Esophagus (tissue), 2 donors: ENCODE data around the gene STX1A. TPM values are rescaled to one million over a fixed set of nuclear protein-coding genes. Genes with fewer than 3 reads are reported as not detected.
"Not testable (repeated sequence)": the region's sequence is repeated elsewhere in the genome, so short reads cannot be mapped to it uniquely, and the experiment has no call there.

ENCODE experiments used
- H3K27ac ChIP-seq, 2 donors: one replicate each; pipeline ENCODE4 v1.5.1; 2013; ENCODE audit warnings: low read depth in 2 of 2, mild to moderate bottlenecking in 2 of 2, inconsistent platforms in 1 of 2, low read length in 1 of 2, moderate library complexity in 1 of 2
- H3K27me3 ChIP-seq, 2 donors: one replicate each; pipeline ENCODE4 v1.6.1; 2013; ENCODE audit warnings: low read length in 2 of 2, control low read depth in 1 of 2, mild to moderate bottlenecking in 1 of 2; ENCODE audit not compliant: insufficient read depth in 2 of 2, control insufficient read depth in 1 of 2
- H3K36me3 ChIP-seq, 2 donors: one replicate each; pipeline ENCODE4 v1.6.1; 2013; ENCODE audit warnings: low read length in 1 of 2; ENCODE audit not compliant: control insufficient read depth in 2 of 2, insufficient read depth in 2 of 2
- H3K4me1 ChIP-seq, 2 donors: one replicate each; pipeline ENCODE4 v1.6.1; 2013; ENCODE audit warnings: low read length in 1 of 2; ENCODE audit not compliant: control insufficient read depth in 2 of 2, insufficient read depth in 2 of 2
- H3K4me3 ChIP-seq, 2 donors: one replicate each; pipeline ENCODE4 v1.5.1; 2013; ENCODE audit warnings: low read length in 2 of 2, mild to moderate bottlenecking in 2 of 2, low read depth in 1 of 2, moderate library complexity in 1 of 2
- H3K9me3 ChIP-seq, 2 donors: one replicate each; pipeline ENCODE4 v1.6.1; 2013; ENCODE audit warnings: mild to moderate bottlenecking in 2 of 2, low read depth in 1 of 2, low read length in 1 of 2, moderate library complexity in 1 of 2; ENCODE audit not compliant: control insufficient read depth in 2 of 2, insufficient read depth in 1 of 2
- WGBS, 2 donors: extraction: QIAGEN DNeasy Blood & Tissue Kit; methylation state at CpG; one replicate each; pipeline ENCODE4 v1.1.7; 2013; 5-methylcytosine and 5-hydroxymethylcytosine counted together
- polyA plus RNA-seq, 2 donors: library from polyadenylated mRNA; stranded (reverse); fragments of 200-250 nt; gene quantifications; one replicate each; pipeline ENCODE4 v1.2.3, GENCODE V29; 2013
- donor health status: healthy with polysubstance abuse.
- donor health status: Bipolar disorder and iron deficiency.

Gene STX1A
- polyA plus RNA-seq, 2 donors = 1.6 to 2.4 TPM

DNA sequence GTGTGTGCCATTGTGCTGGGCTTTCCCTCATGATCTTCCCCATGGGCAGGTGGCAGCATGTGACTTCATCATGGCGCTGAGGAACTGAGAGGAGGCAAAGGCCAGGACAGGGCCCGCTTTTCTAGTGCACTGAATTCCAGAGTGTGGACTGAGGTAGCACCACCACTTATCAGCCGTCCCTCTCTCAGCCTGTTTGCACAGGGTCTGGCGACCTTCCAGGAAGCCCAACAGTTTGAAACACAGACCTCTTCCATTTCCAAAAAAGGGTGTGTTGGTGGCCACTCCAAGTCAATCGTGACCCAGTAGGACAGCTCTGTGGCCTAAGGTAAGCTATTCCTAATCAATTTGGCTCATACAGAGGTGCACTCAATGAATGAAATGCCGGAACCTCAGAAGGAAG, 40.6 kb downstream of the STX1A start:
- H3K27ac ChIP-seq = no peak overlapping the region
- no peaks in the 10 kb centered on the region for H3K27me3 ChIP-seq
- no peak overlapping the region for H3K4me3 ChIP-seq
- WGBS, 2 donors = 81 to 85% methylated on average over 6 of the region's 6 CpGs
- H3K4me1 ChIP-seq = peaks cover 0 to 6% of the 10 kb centered on the region in 2 donors
- no peaks in the 10 kb centered on the region for H3K36me3 ChIP-seq
- H3K9me3 ChIP-seq = peaks cover 0 to 3% of the 10 kb centered on the region in 2 donors

DNA sequence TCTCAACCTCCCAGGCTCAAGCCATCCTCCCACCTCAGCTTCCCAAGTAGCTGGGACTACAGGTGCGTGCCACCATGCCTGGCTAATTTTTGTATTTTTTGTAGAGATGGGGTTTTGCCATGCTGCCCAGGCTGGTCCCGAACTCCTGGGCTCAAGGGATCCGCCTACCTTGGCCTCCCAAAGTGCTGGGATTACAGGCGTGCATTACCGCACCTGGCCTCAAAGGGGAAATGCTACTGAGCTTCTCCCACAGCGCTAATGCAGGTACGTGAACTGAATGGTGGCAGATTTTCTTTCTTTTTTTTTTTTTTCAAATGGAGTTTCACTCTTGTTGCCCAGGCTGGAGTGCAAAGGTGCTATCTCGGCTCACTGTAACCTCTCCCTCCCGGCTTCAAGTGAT, 43.4 kb downstream of the STX1A start:
- H3K4me3 ChIP-seq, H3K27ac ChIP-seq, H3K4me1 ChIP-seq, H3K27me3 ChIP-seq, H3K36me3 ChIP-seq, H3K9me3 ChIP-seq: not testable (repeated sequence)
- WGBS, 2 donors = 67 to 82% methylated on average over 9 of the region's 9 CpGs

DNA sequence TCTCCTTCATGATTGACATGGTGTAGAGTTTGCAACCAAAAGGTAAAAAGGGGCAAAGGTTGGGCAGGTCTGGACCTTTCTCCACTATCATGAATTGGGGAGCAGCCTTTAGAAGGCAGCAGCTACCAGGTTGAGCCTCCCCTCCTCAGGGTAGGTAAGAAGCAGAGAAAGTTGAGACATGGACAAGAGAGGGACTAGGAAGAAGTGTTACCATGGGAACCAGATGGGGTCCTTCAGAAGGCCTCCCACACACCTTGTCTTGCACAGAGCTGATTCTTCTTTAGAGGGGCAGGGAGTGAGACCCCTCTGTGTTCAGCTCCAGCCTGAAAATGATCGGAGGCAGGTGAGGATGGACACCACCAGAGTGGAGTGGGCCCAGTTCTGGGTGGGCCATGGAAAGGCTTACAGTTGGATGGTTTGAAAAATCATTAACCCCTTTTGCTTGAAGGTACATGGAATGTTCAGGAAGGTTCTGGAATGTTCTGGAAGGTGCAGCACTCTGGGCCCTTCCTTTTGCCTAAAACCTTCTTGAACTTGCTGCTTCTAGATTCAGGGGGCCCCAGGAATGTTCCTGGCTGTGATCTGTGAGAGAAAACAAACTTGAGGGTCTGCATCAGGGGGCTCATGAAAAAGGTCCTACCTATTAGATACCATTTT, 44.9 kb downstream of the STX1A start:
- Histone ChIP-seq H3K4me1 (no peaks in the 10 kb centered on the region), H3K4me3 (no peak overlapping the region), H3K9me3 (peaks cover 0 to 3% of the 10 kb centered on the region in 2 donors), H3K27me3 (no peaks in the 10 kb centered on the region), H3K36me3 (no peaks in the 10 kb centered on the region), H3K27ac (no peak overlapping the region)
- WGBS, 2 donors = 80 to 98% methylated on average over 1 of the region's 1 CpG

DNA sequence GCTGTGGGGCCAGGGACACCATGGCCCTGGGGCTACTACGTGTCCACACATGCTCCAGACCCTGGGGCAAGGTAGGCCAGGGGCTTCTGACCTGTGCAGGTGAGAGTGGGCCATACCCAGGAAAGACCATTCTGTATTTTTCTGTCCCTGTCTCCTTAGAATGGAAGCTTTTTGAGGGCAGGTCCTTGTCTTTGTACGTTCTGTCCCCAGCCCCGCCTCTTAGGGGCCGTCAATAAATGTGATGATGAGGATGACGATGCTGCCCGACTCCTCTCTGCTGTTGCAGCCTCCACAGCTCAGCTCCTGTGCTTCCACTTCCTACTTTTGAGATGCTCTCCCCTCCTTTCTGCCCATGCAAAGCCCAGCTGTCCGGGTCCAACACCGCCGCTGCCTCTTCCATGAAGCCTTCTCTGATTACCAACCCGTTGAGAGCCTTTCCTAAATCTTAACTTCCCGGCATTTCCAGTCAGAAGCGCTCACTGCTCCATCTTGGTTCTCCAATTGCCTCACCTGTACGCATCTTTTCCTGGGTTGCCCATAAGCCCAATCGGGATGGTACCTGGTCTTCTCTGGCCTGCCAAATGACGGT, 47.5 kb downstream of the STX1A start:
- Histone ChIP-seq H3K27me3 (no peaks in the 10 kb centered on the region), H3K4me1 (peaks cover 2% of the 10 kb centered on the region in 2 donors), H3K4me3 (no peak overlapping the region), H3K36me3 (no peaks in the 10 kb centered on the region), H3K27ac (no peak overlapping the region), H3K9me3 (no peaks in the 10 kb centered on the region)
- WGBS, 2 donors = 93% methylated on average over 15 of the region's 15 CpGs

DNA sequence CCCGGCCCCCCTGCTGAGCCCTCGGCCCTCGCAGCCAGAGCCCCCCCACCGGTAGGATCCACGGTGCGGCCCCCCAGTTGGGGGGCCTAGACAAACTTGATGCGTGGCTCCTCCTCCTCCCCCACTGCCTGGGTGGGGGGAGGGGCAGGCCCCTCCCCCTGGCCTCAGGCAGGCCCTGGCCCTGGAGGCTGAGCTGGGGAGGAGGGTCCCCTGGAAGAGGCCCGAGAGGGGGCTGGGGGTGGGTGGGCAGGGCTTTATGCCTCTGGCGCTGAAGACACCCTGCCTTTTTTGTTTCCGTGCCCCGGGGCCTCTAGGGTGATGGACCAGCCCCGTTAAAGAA, 48.2 kb downstream of the STX1A start:
- no peak overlapping the region for H3K27ac ChIP-seq
- H3K9me3 ChIP-seq = no peaks in the 10 kb centered on the region
- WGBS, 2 donors = 37 to 43% methylated on average over 11 to 12 of the region's 12 CpGs
- H3K4me3 ChIP-seq = no peak overlapping the region
- no peaks in the 10 kb centered on the region for H3K36me3 ChIP-seq
- no peaks in the 10 kb centered on the region for H3K27me3 ChIP-seq
- peaks cover 2% of the 10 kb centered on the region in 2 donors for H3K4me1 ChIP-seq

DNA sequence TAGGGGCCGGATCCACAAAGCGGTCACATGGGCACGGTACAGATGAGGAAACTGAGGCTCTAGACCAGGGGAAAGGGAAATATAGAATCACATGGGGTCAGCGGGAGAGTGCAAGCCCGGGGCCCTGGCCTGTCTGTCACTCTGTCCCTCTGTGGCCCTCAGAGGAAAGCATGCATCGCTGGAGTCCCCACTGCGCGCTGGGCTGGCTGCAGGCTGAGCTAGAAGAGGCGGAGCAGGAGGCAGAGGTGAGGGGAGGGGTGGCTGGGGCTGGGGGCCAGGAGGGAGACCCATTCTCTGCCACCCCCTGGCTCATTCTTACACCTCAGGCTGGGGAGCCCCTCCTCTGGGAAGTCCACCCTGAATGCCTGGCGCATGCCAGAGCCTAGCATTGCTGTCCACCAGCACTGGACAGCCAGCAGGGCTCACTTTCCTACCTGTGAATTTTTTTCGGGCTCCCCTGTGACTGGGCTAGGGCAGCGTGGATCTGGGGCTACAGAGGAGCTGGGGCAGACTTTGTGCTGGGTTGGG, 49.5 kb downstream of the STX1A start:
- no peaks in the 10 kb centered on the region for H3K36me3 ChIP-seq
- H3K9me3 ChIP-seq = no peaks in the 10 kb centered on the region
- no peaks in the 10 kb centered on the region for H3K27me3 ChIP-seq
- peaks cover 2% of the 10 kb centered on the region in 2 donors for H3K4me1 ChIP-seq
- H3K4me3 ChIP-seq = no peak overlapping the region
- H3K27ac ChIP-seq = no peak overlapping the region
- WGBS, 2 donors = 86% methylated on average over 12 of the region's 12 CpGs

DNA sequence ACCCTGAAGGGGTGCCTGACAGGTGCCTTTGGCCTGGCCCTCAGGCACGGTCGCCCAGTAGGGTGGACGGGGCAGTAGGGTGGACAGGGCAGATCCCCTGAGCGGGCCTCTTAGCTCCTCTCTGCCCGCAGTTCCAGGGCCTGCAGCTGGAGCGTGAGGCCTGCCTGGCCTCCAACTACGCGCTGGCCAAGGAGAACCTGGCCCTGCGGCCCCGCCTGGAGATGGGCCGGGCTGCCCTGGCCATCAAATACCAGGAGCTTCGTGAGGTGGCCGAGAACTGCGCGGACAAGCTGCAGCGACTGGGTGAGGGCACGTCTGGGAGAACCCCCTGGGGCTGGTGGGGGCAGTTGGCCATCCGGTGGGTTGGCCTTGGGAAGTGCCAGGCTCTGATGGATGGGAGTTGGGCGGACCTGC, 50.2 kb downstream of the STX1A start:
- Histone ChIP-seq H3K27me3 (peaks cover 0 to under 1% of the 10 kb centered on the region in 2 donors), H3K36me3 (no peaks in the 10 kb centered on the region), H3K9me3 (no peaks in the 10 kb centered on the region), H3K4me3 (no peak overlapping the region), H3K4me1 (peaks cover 2% of the 10 kb centered on the region in 2 donors), H3K27ac (no peak overlapping the region)
- WGBS, 2 donors = 75 to 79% methylated on average over 19 of the region's 19 CpGs

DNA sequence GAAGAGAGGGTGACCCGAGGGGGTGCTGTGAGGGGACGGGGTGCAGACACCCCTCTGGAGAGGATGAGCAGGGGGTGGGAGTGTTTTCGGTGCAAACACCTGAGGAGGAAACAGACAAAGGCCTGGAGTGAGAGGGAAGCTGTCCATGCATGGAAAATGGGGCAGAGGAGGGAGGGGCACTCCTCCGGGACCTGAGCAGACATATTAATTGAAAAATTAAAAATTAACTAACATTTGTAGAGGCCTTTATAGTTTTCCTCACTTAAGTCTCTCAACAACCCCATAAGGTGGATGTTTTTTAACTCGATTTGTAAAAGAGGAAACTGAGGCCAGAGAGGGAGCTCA, 50.6 kb downstream of the STX1A start:
- peaks cover 2% of the 10 kb centered on the region in 2 donors for H3K4me1 ChIP-seq
- WGBS, 2 donors = 28 to 29% methylated on average over 5 of the region's 5 CpGs
- peaks cover 0 to 2% of the 10 kb centered on the region in 2 donors for H3K27me3 ChIP-seq
- peak overlapping the region in 1 of 2 donors; percentile 49 for H3K4me3 ChIP-seq
- no peak overlapping the region for H3K27ac ChIP-seq
- no peaks in the 10 kb centered on the region for H3K36me3 ChIP-seq
- no peaks in the 10 kb centered on the region for H3K9me3 ChIP-seq

DNA sequence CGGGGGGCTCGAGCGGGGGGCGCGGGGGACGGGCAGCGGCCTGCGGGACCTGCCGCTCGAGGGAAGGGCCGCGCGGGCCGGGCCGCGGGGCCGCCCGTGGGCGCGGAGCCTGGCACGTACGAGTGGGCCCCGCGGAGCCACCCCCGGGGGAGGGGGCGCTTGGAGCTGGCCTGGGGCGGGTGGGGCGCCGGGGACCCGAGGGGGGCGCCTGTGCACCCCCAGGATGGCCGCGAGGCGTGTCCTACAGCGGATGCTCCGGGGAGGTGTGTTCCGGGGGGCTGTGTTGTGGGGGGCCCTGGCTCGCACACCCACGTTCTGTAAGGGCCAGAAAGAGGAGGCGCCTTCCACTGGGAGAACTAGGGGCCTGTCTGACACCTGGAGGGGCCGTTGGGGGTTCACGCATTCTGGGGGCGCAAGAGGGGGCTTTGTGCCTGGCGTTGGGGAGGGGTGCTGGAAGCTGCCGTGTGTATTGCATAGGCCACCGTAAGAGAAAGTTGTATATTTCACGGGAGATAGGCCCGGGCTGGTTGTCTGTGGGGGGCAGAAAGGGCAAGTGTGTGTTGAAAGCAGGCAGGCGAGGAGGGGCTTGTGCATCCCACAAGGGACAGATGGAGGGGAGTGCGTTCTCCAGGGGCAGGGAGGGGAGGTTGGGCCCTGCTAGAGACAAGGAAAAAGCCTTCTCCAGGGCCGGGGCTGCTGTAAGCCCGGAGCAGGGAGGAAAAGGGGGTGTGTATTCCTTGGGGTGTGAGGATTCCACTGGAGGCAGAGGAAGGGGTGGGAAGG, 51.2 kb downstream of the STX1A start:
- WGBS, 2 donors = 3% methylated on average over 37 to 52 of the region's 52 CpGs
- Histone ChIP-seq H3K36me3 (no peaks in the 10 kb centered on the region), H3K4me1 (peaks cover 2% of the 10 kb centered on the region in 2 donors), H3K27me3 (peaks cover 0 to 2% of the 10 kb centered on the region in 2 donors), H3K27ac (no peak overlapping the region), H3K9me3 (no peaks in the 10 kb centered on the region), H3K4me3 (peak overlapping the region; percentile 41 to 49)
